A673 (cell line): ENCODE measurements around the gene MAST4. TPM values are rescaled to one million over a fixed set of nuclear protein-coding genes. Genes with fewer than 3 reads are reported as not detected.

Experiments used
- BruUV-seq: library from RNA; stranded (reverse); fragments of 400-500 nt; replicated peaks from 2 replicates; lab custom pipeline; 2021; lab: Mats Ljungman, UMichigan
- CTCF ChIA-PET: fragments of 300-600 bp; sonication (Branson Sonifier 250); formaldehyde crosslinking; loops from one replicate; lab custom pipeline; 2022; ENCODE audit warnings: antibody characterized with exemption; lab: Charles Lee
- POLR2A ChIA-PET: fragments of 300-600 bp; sonication (Branson Sonifier 250); formaldehyde crosslinking; loops from one replicate; lab custom pipeline; 2022; ENCODE audit warnings: antibody characterized with exemption; ENCODE audit not compliant: low non-redundant PET; lab: Charles Lee
- DNase-seq: peaks from one replicate; pipeline ENCODE4 v3.0.0-alpha.2; 2015; ENCODE audit warnings: low spot score
- H3K27ac ChIP-seq: fragments of 200-600 bp; sonication (generic); 2 replicates; pipeline ENCODE4 v1.5.1; 2016; ENCODE audit warnings: mixed run types, low read depth, mild to moderate bottlenecking, mixed read lengths, antibody characterized with exemption, low read length; ENCODE audit not compliant: poor library complexity, severe bottlenecking
- H3K27me3 ChIP-seq: fragments of 200-600 bp; sonication (generic); replicated peaks from 2 replicates; pipeline ENCODE4 v1.6.1; 2017; ENCODE audit warnings: mixed run types, low read depth, mild to moderate bottlenecking, mixed read lengths, antibody characterized with exemption, low read length; ENCODE audit not compliant: insufficient read depth, poor library complexity
- H3K36me3 ChIP-seq: fragments of 200-600 bp; sonication (generic); 2 replicates; pipeline ENCODE4 v1.6.1; 2016; ENCODE audit warnings: mixed run types, mild to moderate bottlenecking, mixed read lengths, antibody characterized with exemption, low read length; ENCODE audit not compliant: insufficient read depth, poor library complexity, severe bottlenecking
- H3K4me1 ChIP-seq: fragments of 200-600 bp; sonication (generic); 2 replicates; pipeline ENCODE4 v1.6.1; 2017; ENCODE audit warnings: mixed run types, mild to moderate bottlenecking, mixed read lengths, antibody characterized with exemption, low read length; ENCODE audit not compliant: insufficient read depth, poor library complexity, severe bottlenecking
- H3K4me3 ChIP-seq: fragments of 200-600 bp; sonication (generic); 2 replicates; pipeline ENCODE4 v1.5.1; 2016; ENCODE audit warnings: low read depth, mixed run types, mild to moderate bottlenecking, mixed read lengths, low read length; ENCODE audit not compliant: poor library complexity, severe bottlenecking
- H3K9me3 ChIP-seq: fragments of 200-600 bp; sonication (generic); 2 replicates; pipeline ENCODE4 v1.6.1; 2016; ENCODE audit warnings: mixed run types, low read depth, mild to moderate bottlenecking, mixed read lengths, antibody characterized with exemption, low read length; ENCODE audit not compliant: poor library complexity, severe bottlenecking
- CTCF ChIP-seq: fragments of 300-800, 200-600 bp; sonication (generic); conservative IDR thresholded peaks from 2 replicates; pipeline ENCODE4 v1.5.1; 2017; ENCODE audit warnings: low read depth, mild to moderate bottlenecking, antibody characterized with exemption, low read length, moderate library complexity, mixed read lengths
- EZH2 ChIP-seq: fragments of 200-600 bp; sonication (generic); IDR thresholded peaks from 2 replicates; pipeline ENCODE4 v1.6.1; 2017; ENCODE audit warnings: borderline replicate concordance, low read depth, mild to moderate bottlenecking, mixed read lengths, antibody characterized with exemption, low read length; ENCODE audit not compliant: poor library complexity, severe bottlenecking
- intact Hi-C: fragments of 100-400 bp; cut with micrococcal nuclease; formaldehyde crosslinking; loops from one replicate; pipeline ENCODE4 v1.10.0; 2022; ENCODE audit not compliant: unreplicated experiment
- total RNA-seq: library from RNA; stranded (reverse); gene quantifications from 2 replicates; pipeline ENCODE4 v1.2.3, GENCODE V29; 2021

MAST4 gene
- total RNA-seq, 1 experiment from 2014 or later = 4.5 TPM

GRCh38 chr5:67118050-67118620 is 521.9 kb downstream of the MAST4 start:
- BruUV-seq = no TSS peak
- TF ChIP-seq EZH2 = no peak
- no peak for TF ChIP-seq CTCF
- H3K4me1 ChIP-seq = no peaks in the 10 kb centered on the region
- intact Hi-C loops = no loop called here
- H3K27ac ChIP-seq = no peak overlapping the region
- no peak for DNase-seq
- no peaks in the 10 kb centered on the region for H3K9me3 ChIP-seq
- no peak overlapping the region for H3K4me3 ChIP-seq
- ChIA-PET CTCF (no interaction called here), POLR2A (no interaction called here)
- no peaks in the 10 kb centered on the region for H3K36me3 ChIP-seq
- H3K27me3 ChIP-seq = no peaks in the 10 kb centered on the region

- ChIA-PET POLR2A (no interaction called here), CTCF (no interaction called here)
These were observed 522.8 kb downstream of the MAST4 start for GRCh38 chr5:67119010-67119409.

GRCh38 chr5:67120032-67120431 is 523.8 kb downstream of the MAST4 start:
- H3K36me3 ChIP-seq = no peaks in the 10 kb centered on the region
- no peak for TF ChIP-seq EZH2
- TF ChIP-seq CTCF = no peak
- intact Hi-C loops = no loop called here
- BruUV-seq = no TSS peak
- no peak for DNase-seq
- ChIA-PET CTCF (no interaction called here), POLR2A (no interaction called here)
- H3K4me1 ChIP-seq = no peaks in the 10 kb centered on the region
- H3K4me3 ChIP-seq = no peak overlapping the region
- H3K9me3 ChIP-seq = no peaks in the 10 kb centered on the region
- H3K27ac ChIP-seq = no peak overlapping the region
- no peaks in the 10 kb centered on the region for H3K27me3 ChIP-seq

More at GRCh38 chr5:67119010-67119409, 522.8 kb downstream of the MAST4 start:
- H3K9me3 ChIP-seq = no peaks in the 10 kb centered on the region
- no TSS peak for BruUV-seq
- no peaks in the 10 kb centered on the region for H3K4me1 ChIP-seq
- H3K27ac ChIP-seq = no peak overlapping the region
- H3K27me3 ChIP-seq = no peaks in the 10 kb centered on the region
- H3K36me3 ChIP-seq = no peaks in the 10 kb centered on the region
- TF ChIP-seq EZH2 = no peak
- no peak for TF ChIP-seq CTCF
- intact Hi-C loops = no loop called here
- H3K4me3 ChIP-seq = no peak overlapping the region
- no peak for DNase-seq
